MG63 (cell line): ENCODE data around the gene GJD3. TPM values are rescaled to one million over a fixed set of nuclear protein-coding genes. Genes with fewer than 3 reads are reported as not detected.
A peak's percentile ranks its signal among the peaks of the same experiment; 100 is the strongest.

Experiments used
- DNase-seq: peaks from one replicate; pipeline ENCODE4 v3.0.0-alpha.2; 2020
- H3K27me3 ChIP-seq: fragments of 250-450 bp; sonication (Bioruptor Pico); 2 replicates; pipeline ENCODE4 v1.5.1; 2020; ENCODE audit warnings: mild to moderate bottlenecking, moderate library complexity
- H3K36me3 ChIP-seq: fragments of 250-450 bp; sonication (Bioruptor Pico); 2 replicates; pipeline ENCODE4 v1.5.1; 2020; ENCODE audit warnings: mild to moderate bottlenecking, moderate library complexity
- H3K4me3 ChIP-seq: fragments of 250-450 bp; sonication (Bioruptor Pico); 2 replicates; pipeline ENCODE4 v1.5.1; 2020; ENCODE audit warnings: mild to moderate bottlenecking, moderate library complexity
- H3K9me3 ChIP-seq: fragments of 250-450 bp; sonication (Bioruptor Pico); 2 replicates; pipeline ENCODE4 v1.5.1; 2020; ENCODE audit warnings: mild to moderate bottlenecking, moderate library complexity
- total RNA-seq: library from RNA; depleted of rRNA; stranded (reverse); fragments of >200 nt; shearing (Covaris generic); gene quantifications from 2 replicates; pipeline ENCODE4 v1.2.3, GENCODE V29; 2014; ENCODE audit warnings: low replicate concordance

Gene GJD3
- total RNA-seq, 1 experiment from 2014 or later: not detected

- DNase-seq: peak; percentile 70
- peak overlapping the region; percentile 32 for H3K4me3 ChIP-seq
Observed at GRCh38 chr17:40322358-40323315, 41.9 kb downstream of the GJD3 start.

GRCh38 chr17:40321961-40322357 lies 42.6 kb downstream of the GJD3 start:
- no peaks in the 10 kb centered on the region for H3K27me3 ChIP-seq
- H3K9me3 ChIP-seq: no peaks in the 10 kb centered on the region
- H3K4me3 ChIP-seq: peak overlapping the region; percentile 32
- peaks cover 13% of the 10 kb centered on the region for H3K36me3 ChIP-seq
- no peak for DNase-seq

More at GRCh38 chr17:40322358-40323315, 41.9 kb downstream of the GJD3 start:
- Histone ChIP-seq H3K36me3 (peaks cover 15% of the 10 kb centered on the region), H3K9me3 (no peaks in the 10 kb centered on the region), H3K27me3 (no peaks in the 10 kb centered on the region)

GRCh38 chr17:40321524-40321929 lies 43.0 kb downstream of the GJD3 start:
- H3K36me3 ChIP-seq: peaks cover 13% of the 10 kb centered on the region
- H3K9me3 ChIP-seq: no peaks in the 10 kb centered on the region
- H3K27me3 ChIP-seq: no peaks in the 10 kb centered on the region
- DNase-seq: no peak
- H3K4me3 ChIP-seq: no peak overlapping the region; the same call in 1 of the 2 replicates

- H3K4me3 ChIP-seq: peak overlapping the region; percentile 98; the same call in 1 of the 2 replicates
- no peaks in the 10 kb centered on the region for H3K9me3 ChIP-seq
- no peaks in the 10 kb centered on the region for H3K27me3 ChIP-seq
- no peak for DNase-seq
- H3K36me3 ChIP-seq: peaks cover 13% of the 10 kb centered on the region
Observed at GRCh38 chr17:40320756-40321523, 43.6 kb downstream of the GJD3 start.

DNA sequence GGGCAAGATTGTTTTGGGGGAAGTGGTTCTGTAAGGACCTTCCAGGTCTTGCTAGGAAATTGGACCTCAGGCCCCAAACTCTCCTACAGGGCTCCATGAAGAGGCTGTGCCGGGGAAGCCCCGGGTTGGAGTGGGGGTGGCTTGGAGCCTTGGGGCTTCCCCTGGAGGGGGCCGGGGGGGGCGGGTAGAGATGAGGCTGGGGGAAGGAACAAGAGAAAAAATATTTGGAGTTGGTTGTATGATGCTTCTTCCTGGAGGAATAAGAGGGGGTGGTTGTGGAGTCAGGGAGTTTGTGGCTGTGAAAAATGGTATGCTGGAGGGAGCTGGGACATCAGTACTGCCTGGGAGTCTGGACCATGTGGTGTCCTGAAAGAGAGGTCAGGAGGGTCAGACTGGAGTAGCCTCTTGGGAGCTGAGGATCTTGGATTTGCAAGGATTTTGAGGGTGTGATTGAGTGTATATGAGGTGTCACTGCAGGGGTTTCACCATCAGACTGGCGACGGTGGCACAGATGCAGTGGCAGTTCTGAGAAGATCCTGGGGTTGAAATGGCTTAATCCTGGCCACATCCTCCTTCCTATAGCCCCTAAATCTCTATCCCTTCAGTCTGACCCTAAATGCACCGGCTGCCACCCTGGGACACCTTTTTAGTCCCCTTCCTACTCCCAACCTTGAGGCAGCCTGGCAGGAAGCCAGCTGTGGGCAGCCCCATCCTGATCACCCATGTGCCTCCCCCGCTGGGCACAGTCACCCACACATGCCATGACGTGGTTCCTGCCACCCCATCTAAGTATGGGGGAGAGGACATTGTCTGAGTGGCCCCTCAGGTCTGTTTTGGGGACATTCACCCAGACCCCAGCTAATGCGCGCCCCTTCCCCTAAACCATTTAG lies 44.6 kb downstream of the GJD3 start:
- no peak for DNase-seq
- Histone ChIP-seq H3K27me3 (no peaks in the 10 kb centered on the region), H3K4me3 (peak overlapping the region; percentile 98), H3K36me3 (peaks cover 12% of the 10 kb centered on the region), H3K9me3 (no peaks in the 10 kb centered on the region)

- DNase-seq: no peak
- peaks cover 7% of the 10 kb centered on the region for H3K36me3 ChIP-seq
- no peaks in the 10 kb centered on the region for H3K27me3 ChIP-seq
- peak overlapping the region; percentile 98 for H3K4me3 ChIP-seq
- H3K9me3 ChIP-seq: no peaks in the 10 kb centered on the region
Observed at GRCh38 chr17:40318830-40319391, 45.6 kb downstream of the GJD3 start.

GRCh38 chr17:40317880-40318829 lies 46.4 kb downstream of the GJD3 start:
- Histone ChIP-seq H3K36me3 (peaks cover 7% of the 10 kb centered on the region), H3K4me3 (peak overlapping the region; percentile 98), H3K27me3 (no peaks in the 10 kb centered on the region), H3K9me3 (no peaks in the 10 kb centered on the region)
- peak; percentile 97 for DNase-seq

GRCh38 chr17:40317345-40317873 lies 47.1 kb downstream of the GJD3 start:
- Histone ChIP-seq H3K36me3 (peaks cover 3% of the 10 kb centered on the region), H3K9me3 (no peaks in the 10 kb centered on the region), H3K27me3 (no peaks in the 10 kb centered on the region), H3K4me3 (peak overlapping the region; percentile 98)
- DNase-seq: peak; percentile 81

GRCh38 chr17:40316571-40317344 lies 47.8 kb downstream of the GJD3 start:
- H3K27me3 ChIP-seq: no peaks in the 10 kb centered on the region
- DNase-seq: peak; percentile 89
- H3K36me3 ChIP-seq: peaks cover 3% of the 10 kb centered on the region
- H3K9me3 ChIP-seq: no peaks in the 10 kb centered on the region
- H3K4me3 ChIP-seq: peak overlapping the region; percentile 98

DNA sequence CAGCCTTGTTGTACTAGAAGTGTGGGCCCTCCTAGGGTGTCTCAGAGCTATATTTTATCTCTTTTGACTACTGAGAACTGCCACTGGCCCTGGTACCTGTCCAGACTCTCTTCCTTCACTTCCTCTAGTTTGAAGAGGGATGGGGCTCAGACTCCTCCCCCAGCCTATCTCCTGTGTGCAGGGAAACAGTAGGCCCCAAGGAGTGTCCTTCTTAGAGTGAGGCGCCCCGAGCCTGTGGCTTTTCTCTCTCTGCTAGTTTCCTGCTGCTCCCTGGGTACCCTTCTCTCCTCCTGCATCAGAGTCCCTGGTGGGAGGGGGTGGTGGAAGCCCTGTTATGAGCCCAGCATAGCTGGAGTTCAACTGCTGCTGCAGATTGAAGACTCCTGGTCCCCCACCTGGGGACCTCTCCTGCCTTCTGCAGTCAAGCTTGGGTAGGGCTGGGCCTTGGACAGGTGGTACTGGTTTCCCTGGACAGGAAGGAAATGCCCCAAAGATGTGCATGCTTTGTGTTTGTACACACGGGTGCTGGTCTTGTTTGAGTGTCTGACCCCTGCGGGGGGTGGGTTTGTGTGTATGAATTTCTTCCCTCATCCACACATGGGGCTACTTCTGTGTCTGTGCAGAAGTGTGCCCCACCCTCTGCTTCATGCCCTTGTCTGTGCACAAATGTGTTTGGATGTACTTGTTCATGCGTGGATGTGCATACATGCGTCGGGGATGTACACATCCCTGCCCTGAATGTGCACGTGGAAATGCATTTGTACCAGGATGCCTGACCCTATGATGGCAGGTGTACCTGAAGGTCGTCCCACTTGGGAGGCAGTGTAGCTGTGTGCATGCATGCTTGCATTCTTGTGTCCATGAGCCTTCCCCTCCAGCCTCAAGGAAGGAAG lies 48.6 kb downstream of the GJD3 start:
- Histone ChIP-seq H3K4me3 (no peak overlapping the region), H3K27me3 (no peaks in the 10 kb centered on the region)
- no peak for DNase-seq

GRCh38 chr17:40315206-40315605 lies 49.3 kb downstream of the GJD3 start:
- Histone ChIP-seq H3K27me3 (no peaks in the 10 kb centered on the region), H3K4me3 (no peak overlapping the region), H3K36me3 (peaks cover 3% of the 10 kb centered on the region; the same call in 1 of the 2 replicates), H3K9me3 (no peaks in the 10 kb centered on the region)
- no peak for DNase-seq

More for the DNA sequence above, 48.6 kb downstream of the GJD3 start:
- Histone ChIP-seq H3K36me3 (peaks cover 3% of the 10 kb centered on the region; the same call in 1 of the 2 replicates), H3K9me3 (no peaks in the 10 kb centered on the region)

DNA sequence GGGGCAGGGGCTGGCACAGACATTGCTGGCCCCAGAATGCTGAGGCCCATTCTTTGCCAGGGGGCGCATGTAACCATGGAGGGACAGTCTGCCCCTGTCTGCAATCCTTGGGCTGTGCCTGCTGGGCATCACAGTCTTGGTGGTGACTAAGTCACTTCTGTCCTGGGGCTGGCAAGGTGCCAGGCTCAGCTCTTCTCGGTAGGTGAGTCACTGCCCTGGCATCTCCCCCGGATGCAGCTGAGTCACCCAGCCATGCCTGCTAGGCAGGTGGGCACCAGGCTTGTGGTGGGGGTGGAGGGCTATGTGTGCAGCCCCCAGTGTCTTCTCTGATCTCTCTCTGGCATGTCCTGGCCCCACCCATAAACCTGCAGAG lies 50.0 kb downstream of the GJD3 start:
- Histone ChIP-seq H3K9me3 (no peaks in the 10 kb centered on the region), H3K36me3 (no peaks in the 10 kb centered on the region), H3K4me3 (no peak overlapping the region), H3K27me3 (no peaks in the 10 kb centered on the region)
- DNase-seq: peak; percentile 98
